Sigmoid colon (tissue), 7 donors: ENCODE results near the gene PLXNB1. TPM values are rescaled to one million over a fixed set of nuclear protein-coding genes. Genes with fewer than 3 reads are reported as not detected.

ENCODE experiments used
- DNase-seq: peaks from one replicate; pipeline ENCODE4 v3.0.0-alpha.2; 2019
- H3K27ac ChIP-seq, 4 donors: fragments of 200-600 bp; sonication (generic); one replicate each; pipeline ENCODE4 v1.5.1; 2016 to 2019; ENCODE audit warnings: mild to moderate bottlenecking in 1 of 4
- H3K27me3 ChIP-seq, 3 donors: fragments of 200-600 bp; sonication (generic); one replicate each; pipeline ENCODE4 v1.5.1; 2019; ENCODE audit warnings: mild to moderate bottlenecking in 1 of 3
- H3K36me3 ChIP-seq, 4 donors: fragments of 200-600 bp; sonication (generic); one replicate each; pipeline ENCODE4 v1.5.1; 2016 to 2019
- H3K4me1 ChIP-seq, 4 donors: fragments of 200-600 bp; sonication (generic); one replicate each; pipeline ENCODE4 v1.5.1; 2017 to 2019
- H3K4me3 ChIP-seq, 4 donors: fragments of 200-600 bp; sonication (generic); one replicate each; pipeline ENCODE4 v1.5.1; 2017 to 2019; ENCODE audit warnings: mild to moderate bottlenecking in 2 of 4, moderate library complexity in 1 of 4
- H3K9me3 ChIP-seq, 4 donors: fragments of 200-600 bp in 3 of 4; sonication (generic) in 3 of 4; one replicate each; pipeline versions ENCODE4 v1.5.1 to v1.6.1; 2013 to 2019
- EP300 ChIP-seq, 4 donors: sonication (generic); formaldehyde crosslinking; IDR thresholded peaks; one replicate each; pipeline ENCODE4 v1.6.1; 2017; ENCODE audit warnings: antibody characterized with exemption in 4 of 4
- POLR2A ChIP-seq, 2 donors: fragments of 450-650 bp; IDR thresholded peaks; one replicate each; pipeline ENCODE4 v1.6.1; 2016; ENCODE audit warnings: antibody characterized with exemption in 2 of 2, mild to moderate bottlenecking in 2 of 2, moderate library complexity in 2 of 2
- POLR2AphosphoS5 ChIP-seq, 4 donors: sonication (generic); formaldehyde crosslinking; IDR thresholded peaks; one replicate each; pipeline ENCODE4 v1.6.1; 2017; ENCODE audit warnings: antibody characterized with exemption in 4 of 4
- WGBS, 2 donors: extraction: QIAGEN DNeasy Blood & Tissue Kit; methylation state at CpG; one replicate each; pipeline ENCODE4 v1.1.7; 2013; 5-methylcytosine and 5-hydroxymethylcytosine counted together
- intact Hi-C: fragments of 100-400 bp; cut with DNase I; formaldehyde crosslinking; loops from one replicate; pipeline ENCODE4 v1.15.1; 2023
- polyA plus RNA-seq, 3 donors: library from polyadenylated mRNA; stranded (reverse); fragments of 200-250 nt; gene quantifications; one replicate each; pipeline ENCODE4 v1.2.3, GENCODE V29; 2013
- total RNA-seq, 4 donors: library from RNA; depleted of rRNA; stranded (reverse); fragments of >200 nt; gene quantifications; one replicate each; pipeline ENCODE4 v1.1.0, GENCODE V29; 2016
- TF ChIP-seq, protein P1 (sequence below), 4 experiments: fragments of 450-650 bp in 3 of 4; fragments of 200-600 bp in 1 of 4; IDR thresholded peaks; one replicate each; pipeline ENCODE4 v1.5.1; 2016 to 2019; ENCODE audit warnings: antibody characterized with exemption in 4 of 4, mild to moderate bottlenecking in 3 of 4, moderate library complexity in 2 of 4
- donor health status: healthy with polysubstance abuse.
- donor health status: Bipolar disorder and iron deficiency.
- donor health status: healthy.

PLXNB1 gene
- total and polyA plus RNA-seq, 7 donors = 10.2 to 162 (median 65.7) TPM

DNA sequence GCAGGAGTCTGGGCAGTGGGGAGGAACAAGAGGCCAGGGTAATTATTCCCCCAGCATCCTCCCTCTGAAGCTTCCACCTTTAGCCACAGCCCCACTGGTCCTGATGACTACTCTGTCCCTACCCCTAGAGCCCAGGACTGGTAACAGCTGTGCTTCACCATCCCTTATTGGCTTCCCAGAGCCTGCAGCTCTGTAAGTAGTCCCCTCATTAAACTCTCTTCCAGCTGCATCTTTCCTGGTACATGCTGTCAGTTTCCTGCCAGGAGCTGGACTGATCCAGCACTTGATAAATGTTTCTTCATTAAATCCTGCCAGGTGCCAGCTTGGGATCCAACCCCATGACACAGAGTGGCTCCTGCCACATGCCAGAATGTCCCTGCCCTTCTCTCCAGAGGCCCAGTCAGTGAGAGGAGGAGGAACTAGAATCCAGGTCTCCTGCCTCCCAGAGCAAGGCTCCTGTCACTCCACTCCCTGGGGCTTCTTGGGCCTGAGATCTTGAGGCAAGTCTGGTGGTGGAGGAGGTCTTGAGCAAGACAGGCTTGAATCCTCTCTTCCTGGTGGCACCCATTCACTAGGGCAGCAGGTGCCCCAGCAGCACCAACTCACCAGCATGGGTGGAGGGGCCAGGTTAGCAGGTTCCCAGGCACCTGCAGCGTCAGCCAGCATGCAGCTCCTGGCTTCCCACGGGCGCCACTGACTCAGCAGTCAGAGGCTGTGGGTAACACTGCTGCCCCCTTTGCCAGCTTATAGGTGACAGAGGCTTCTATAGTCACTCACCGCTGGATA lies 30.3 kb downstream of the PLXNB1 start:
- Histone ChIP-seq H3K27ac (peak overlapping the region in 3 of 4 donors; percentile 5 to 89 (median 20)), H3K9me3 (no peaks in the 10 kb centered on the region), H3K36me3 (peaks cover 0 to 14% (median 4%) of the 10 kb centered on the region in 4 donors), H3K27me3 (no peaks in the 10 kb centered on the region), H3K4me3 (no peak overlapping the region), H3K4me1 (peaks cover 0 to 28% (median 23%) of the 10 kb centered on the region in 4 donors)
- no peak for DNase-seq
- TF ChIP-seq POLR2AphosphoS5 (IDR thresholded peaks at IDR 0.05) (no peak), POLR2A (IDR thresholded peaks at IDR 0.05) (no peak), EP300 (IDR thresholded peaks at IDR 0.05) (no peak)
- TF ChIP-seq, protein P1, sequence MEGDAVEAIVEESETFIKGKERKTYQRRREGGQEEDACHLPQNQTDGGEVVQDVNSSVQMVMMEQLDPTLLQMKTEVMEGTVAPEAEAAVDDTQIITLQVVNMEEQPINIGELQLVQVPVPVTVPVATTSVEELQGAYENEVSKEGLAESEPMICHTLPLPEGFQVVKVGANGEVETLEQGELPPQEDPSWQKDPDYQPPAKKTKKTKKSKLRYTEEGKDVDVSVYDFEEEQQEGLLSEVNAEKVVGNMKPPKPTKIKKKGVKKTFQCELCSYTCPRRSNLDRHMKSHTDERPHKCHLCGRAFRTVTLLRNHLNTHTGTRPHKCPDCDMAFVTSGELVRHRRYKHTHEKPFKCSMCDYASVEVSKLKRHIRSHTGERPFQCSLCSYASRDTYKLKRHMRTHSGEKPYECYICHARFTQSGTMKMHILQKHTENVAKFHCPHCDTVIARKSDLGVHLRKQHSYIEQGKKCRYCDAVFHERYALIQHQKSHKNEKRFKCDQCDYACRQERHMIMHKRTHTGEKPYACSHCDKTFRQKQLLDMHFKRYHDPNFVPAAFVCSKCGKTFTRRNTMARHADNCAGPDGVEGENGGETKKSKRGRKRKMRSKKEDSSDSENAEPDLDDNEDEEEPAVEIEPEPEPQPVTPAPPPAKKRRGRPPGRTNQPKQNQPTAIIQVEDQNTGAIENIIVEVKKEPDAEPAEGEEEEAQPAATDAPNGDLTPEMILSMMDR (IDR thresholded peaks at IDR 0.05) = no peak
- intact Hi-C loops = loop anchor here (5.0 kb wide), 2 partner anchors 122 to 158 kb away; partner anchors contain the start of gene PFKFB4
- 58 to 59% methylated on average over 4 of the region's 4 CpGs for WGBS, 2 donors

DNA sequence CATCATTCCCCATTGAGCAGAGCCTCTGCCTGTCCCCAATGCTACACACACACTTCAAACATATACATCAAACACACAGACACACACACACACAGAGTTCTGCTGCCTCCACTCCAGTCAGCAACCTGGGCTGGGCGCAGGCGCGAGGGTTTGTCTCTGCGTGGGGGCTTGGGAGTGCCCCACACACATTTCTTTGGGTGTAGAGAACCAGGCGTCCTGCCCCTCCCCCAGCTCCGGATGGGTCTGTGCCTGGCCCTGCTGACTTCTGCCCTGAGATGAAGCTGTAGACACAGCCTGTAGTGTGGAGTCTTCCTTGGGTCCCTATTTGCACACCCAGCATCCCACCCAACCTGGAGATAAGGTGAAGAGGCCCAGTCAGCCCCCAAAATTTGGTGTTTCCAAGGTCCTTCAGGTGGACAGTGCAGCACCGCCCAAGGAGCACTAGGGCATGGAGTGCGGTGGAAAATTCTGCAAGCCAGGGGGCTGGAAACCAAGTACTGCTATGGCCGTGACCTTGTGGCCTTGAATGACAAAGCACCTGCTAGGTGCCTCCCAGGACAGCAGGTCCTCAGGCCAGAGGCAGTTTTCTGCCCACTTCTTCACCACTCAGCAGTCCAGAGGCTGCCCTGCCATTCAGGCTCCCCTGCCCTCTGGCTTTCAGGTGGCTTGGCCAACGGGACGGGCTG lies 31.0 kb downstream of the PLXNB1 start:
- no peak for DNase-seq
- WGBS, 2 donors = 34 to 73% methylated on average over 11 of the region's 11 CpGs

DNA sequence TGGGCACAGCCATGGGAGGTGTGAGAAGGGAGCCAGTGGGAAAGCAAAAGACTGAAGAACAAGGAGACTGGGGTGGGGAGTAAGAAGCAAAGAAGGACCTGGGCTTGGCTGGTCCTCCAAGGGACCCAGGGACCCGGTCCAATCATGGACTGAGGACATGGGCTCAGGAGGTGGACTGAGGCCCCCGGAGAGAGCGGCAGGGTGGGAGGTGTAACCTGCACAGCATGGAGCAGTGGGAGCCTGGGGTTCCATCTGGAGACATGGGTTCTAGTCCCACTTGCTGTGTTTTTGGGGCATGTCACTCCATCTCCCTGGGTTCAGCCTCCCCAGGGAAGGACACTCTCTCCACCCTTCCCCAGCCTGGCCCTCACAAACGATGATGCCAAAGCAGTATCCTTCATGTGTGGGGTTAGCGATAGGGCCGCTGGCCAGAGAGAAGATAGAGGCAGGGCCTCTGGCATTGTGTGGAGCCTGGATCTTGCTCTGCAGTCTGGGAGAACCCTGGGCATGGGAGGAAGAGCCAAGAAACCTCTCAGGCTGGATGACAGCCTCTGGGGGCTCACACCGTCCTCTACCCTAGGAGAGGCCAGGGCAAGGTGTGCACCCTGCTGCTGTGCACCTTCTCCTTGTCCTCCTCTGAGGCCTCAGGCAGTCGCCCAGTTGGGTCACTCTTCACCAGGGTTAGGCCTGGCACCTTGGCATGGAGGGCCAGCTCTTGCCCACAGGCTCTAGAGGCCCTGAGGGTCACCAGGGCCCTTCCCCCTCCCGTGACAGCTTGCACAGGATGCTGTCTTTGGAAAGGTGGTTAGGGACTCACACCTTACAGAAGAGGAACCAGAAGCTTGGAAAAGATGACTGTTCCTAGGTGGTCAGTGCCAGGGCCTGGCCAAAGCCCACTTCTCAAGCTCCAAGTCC lies 31.9 kb downstream of the PLXNB1 start:
- WGBS, 2 donors = 62 to 82% methylated on average over 9 of the region's 9 CpGs

More for the DNA sequence above, 31.0 kb downstream of the PLXNB1 start:
- H3K27me3 ChIP-seq = no peaks in the 10 kb centered on the region
- H3K4me3 ChIP-seq = no peak overlapping the region
- peaks cover 0 to 7% (median 2%) of the 10 kb centered on the region in 4 donors for H3K36me3 ChIP-seq
- H3K27ac ChIP-seq = peak overlapping the region in 2 of 4 donors; percentile 20 to 89
- no peaks in the 10 kb centered on the region for H3K9me3 ChIP-seq
- peaks cover 0 to 28% (median 23%) of the 10 kb centered on the region in 4 donors for H3K4me1 ChIP-seq
- intact Hi-C loops = loop anchor here (5.0 kb wide), 1 partner anchor 122 kb away; no protein-coding TSS in a partner anchor
- TF ChIP-seq POLR2A (IDR thresholded peaks at IDR 0.05) = no peak
- no peak for TF ChIP-seq EP300 (IDR thresholded peaks at IDR 0.05)
- TF ChIP-seq POLR2AphosphoS5 (IDR thresholded peaks at IDR 0.05) = no peak
- TF ChIP-seq, protein P1 (IDR thresholded peaks at IDR 0.05) = no peak

DNA sequence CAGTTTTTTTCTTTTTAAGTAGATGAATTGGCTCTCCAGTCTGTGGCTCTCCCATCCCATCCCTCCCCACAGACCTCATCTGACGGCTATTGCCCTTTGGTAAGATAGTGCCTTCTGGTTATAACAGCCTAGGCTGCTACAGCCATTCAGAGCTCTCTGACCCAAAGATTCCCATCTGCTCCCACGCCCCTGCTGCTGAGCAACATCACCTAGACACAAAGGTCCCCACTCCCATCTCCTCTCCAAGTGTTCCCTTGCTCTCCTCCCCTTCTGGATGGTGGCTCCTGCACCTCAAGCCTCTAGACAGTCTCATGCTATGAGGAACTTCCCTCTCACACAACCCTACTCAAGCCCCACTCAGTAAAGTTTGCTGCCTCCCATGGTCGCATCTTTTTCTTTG lies 34.2 kb downstream of the PLXNB1 start:
- no peak for DNase-seq
- Histone ChIP-seq H3K4me3 (no peak overlapping the region), H3K27ac (no peak overlapping the region), H3K27me3 (peaks cover 0 to 6% (median 0%) of the 10 kb centered on the region in 3 donors), H3K9me3 (no peaks in the 10 kb centered on the region), H3K36me3 (no peaks in the 10 kb centered on the region), H3K4me1 (no peaks in the 10 kb centered on the region)
- 45 to 71% methylated on average over 3 of the region's 3 CpGs for WGBS, 2 donors
- TF ChIP-seq EP300 (IDR thresholded peaks at IDR 0.05) = no peak
- TF ChIP-seq POLR2A (IDR thresholded peaks at IDR 0.05) = no peak
- no peak for TF ChIP-seq POLR2AphosphoS5 (IDR thresholded peaks at IDR 0.05)
- TF ChIP-seq, protein P1 (IDR thresholded peaks at IDR 0.05) = no peak
- intact Hi-C loops = loop anchor here (5.0 kb wide), 1 partner anchor 118 kb away; no protein-coding TSS in a partner anchor

More for the DNA sequence above, 31.9 kb downstream of the PLXNB1 start:
- H3K36me3 ChIP-seq = no peaks in the 10 kb centered on the region
- no peak for DNase-seq
- TF ChIP-seq POLR2A (IDR thresholded peaks at IDR 0.05) = no peak
- TF ChIP-seq EP300 (IDR thresholded peaks at IDR 0.05) = no peak
- no peak for TF ChIP-seq POLR2AphosphoS5 (IDR thresholded peaks at IDR 0.05)
- TF ChIP-seq, protein P1 (IDR thresholded peaks at IDR 0.05) = no peak
- intact Hi-C loops = loop anchor here (5.0 kb wide), 1 partner anchor 121 kb away; no protein-coding TSS in a partner anchor
- H3K9me3 ChIP-seq = no peaks in the 10 kb centered on the region
- no peak overlapping the region for H3K4me3 ChIP-seq
- H3K4me1 ChIP-seq = peaks cover 0 to 21% (median 20%) of the 10 kb centered on the region in 4 donors
- no peak overlapping the region for H3K27ac ChIP-seq
- peaks cover 0 to 5% (median 0%) of the 10 kb centered on the region in 3 donors for H3K27me3 ChIP-seq
